Smooth muscle cell (in vitro differentiated cells): Measurements from ENCODE around the gene POLR3C. TPM values are rescaled to one million over a fixed set of nuclear protein-coding genes. Genes with fewer than 3 reads are reported as not detected.

ENCODE experiments used
- DNase-seq: peaks from one replicate; lab custom pipeline; 2025; ENCODE audit not compliant: unreplicated experiment; lab: John Stamatoyannopoulos, UW
- H2AFZ ChIP-seq: fragments of 200-600 bp; sonication (generic); 2 replicates; pipeline ENCODE4 v1.6.0; 2016; ENCODE audit warnings: antibody characterized with exemption, low read depth, mild to moderate bottlenecking
- H3F3A ChIP-seq: fragments of 200-600 bp; sonication (generic); 2 replicates; pipeline ENCODE4 v1.6.0; 2017; ENCODE audit warnings: antibody characterized with exemption, low read depth
- H3K27ac ChIP-seq: fragments of 200-600 bp; sonication (generic); 2 replicates; pipeline ENCODE4 v1.5.1; 2016; ENCODE audit warnings: low read depth, mild to moderate bottlenecking
- H3K27me3 ChIP-seq: fragments of 200-600 bp; sonication (generic); 2 replicates; pipeline ENCODE4 v1.6.1; 2016; ENCODE audit warnings: low read depth, mild to moderate bottlenecking
- H3K36me3 ChIP-seq: fragments of 200-600 bp; sonication (generic); 2 replicates; pipeline ENCODE4 v1.5.1; 2016; ENCODE audit warnings: low read depth
- H3K4me1 ChIP-seq: fragments of 200-600 bp; sonication (generic); 2 replicates; pipeline ENCODE4 v1.5.1; 2016; ENCODE audit warnings: low read depth
- H3K4me2 ChIP-seq: fragments of 200-600 bp; sonication (generic); 2 replicates; pipeline ENCODE4 v1.6.0; 2016; ENCODE audit warnings: mild to moderate bottlenecking
- H3K4me3 ChIP-seq: fragments of 200-600 bp; sonication (generic); 2 replicates; pipeline ENCODE4 v1.5.1; 2016; ENCODE audit warnings: mild to moderate bottlenecking
- H3K79me2 ChIP-seq: fragments of 200-600 bp; sonication (generic); 2 replicates; pipeline ENCODE4 v1.6.0; 2016; ENCODE audit warnings: low read depth, mild to moderate bottlenecking
- H3K9ac ChIP-seq: fragments of 200-600 bp; sonication (generic); 2 replicates; pipeline ENCODE4 v1.6.0; 2016; ENCODE audit warnings: low read depth
- H3K9me3 ChIP-seq: fragments of 200-600 bp; sonication (generic); replicated peaks from 2 replicates; pipeline ENCODE4 v1.5.1; 2016; ENCODE audit warnings: low read depth
- H4K20me1 ChIP-seq: fragments of 200-600 bp; sonication (generic); 2 replicates; pipeline ENCODE4 v1.6.0; 2016; ENCODE audit warnings: low read depth
- WGBS: methylation state at CpG from one replicate; pipeline ENCODE4 v1.1.7; 2016; ENCODE audit warnings: low lambda C conversion rate; 5-methylcytosine and 5-hydroxymethylcytosine counted together
- polyA plus RNA-seq: library from polyadenylated mRNA; unstranded; fragments of >200 nt; fragmentation: Nextera tagmentation; extraction: Ambion mirVana; gene quantifications from 2 replicates; pipeline ENCODE4 v1.2.1, GENCODE V29; 2016
- total RNA-seq: library from RNA; depleted of rRNA; stranded (reverse); fragments of >200 nt; gene quantifications from 2 replicates; pipeline ENCODE4 v1.2.3, GENCODE V29; 2014
- TF ChIP-seq, protein P1 (sequence below): fragments of 200-600 bp; sonication (generic); IDR thresholded peaks from 2 replicates; pipeline ENCODE4 v1.5.1; 2017; ENCODE audit warnings: borderline replicate concordance, mild to moderate bottlenecking, antibody characterized with exemption; ENCODE audit not compliant: insufficient read depth, poor library complexity, severe bottlenecking

Gene POLR3C
- total and polyA plus RNA-seq, 2 experiments from 2014 or later: 22.6 to 31.7 TPM

DNA sequence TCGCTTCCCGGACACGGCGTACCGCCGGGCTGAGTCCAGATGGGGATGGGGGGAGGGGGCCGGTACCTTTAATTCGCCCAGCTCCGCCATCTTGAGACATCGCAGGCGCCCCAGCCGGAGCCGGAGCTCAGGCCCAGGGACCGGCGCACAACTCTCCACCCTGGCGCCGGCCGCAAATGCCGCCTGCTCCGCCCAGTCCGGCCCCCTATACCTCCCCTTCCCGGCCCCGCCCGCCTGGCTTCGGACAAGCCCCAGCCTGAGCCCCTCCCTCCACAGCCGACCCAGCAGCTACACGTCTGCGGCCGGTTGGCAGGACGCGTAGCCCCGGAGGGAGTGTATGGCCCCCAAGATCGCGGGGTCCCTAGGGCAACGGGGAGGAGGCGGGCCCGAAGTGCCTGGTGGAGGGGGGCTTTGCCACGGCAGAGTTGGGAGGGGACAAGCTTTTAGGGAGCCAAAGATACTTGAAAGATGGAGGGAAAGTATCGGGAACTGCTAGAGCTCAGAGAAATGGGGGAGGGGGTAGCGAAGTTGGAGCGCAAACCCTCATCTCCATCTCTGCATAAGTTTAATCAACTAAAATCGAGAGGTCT is 35.0 kb downstream of the POLR3C start, which contains the start of gene PIAS3:
PIAS3 (minus strand) TSS at position 181 of the 590 bp plus-strand sequence; CDS start at position 90, 91 bp downstream.
- Histone ChIP-seq H3K9ac (peak within 1 kb of the TSS; percentile 84), H4K20me1 (peaks cover 24% of the 10 kb centered on the region), H3K4me2 (peak within 1 kb of the TSS; percentile 91), H3K27ac (peak within 1 kb of the TSS; percentile 60), H2AFZ (peak within 1 kb of the TSS; percentile 91), H3F3A (peaks cover 6% of the 10 kb centered on the region), H3K79me2 (peaks cover 12% of the 10 kb centered on the region), H3K36me3 (peaks cover 4% of the 10 kb centered on the region), H3K9me3 (no peaks in the 10 kb centered on the region), H3K4me1 (no peaks in the 10 kb centered on the region), H3K27me3 (no peaks in the 10 kb centered on the region), H3K4me3 (peak within 1 kb of the TSS; percentile 96)
- WGBS: 1% methylated on average over 30 of the region's 42 CpGs
- TF ChIP-seq, protein P1, sequence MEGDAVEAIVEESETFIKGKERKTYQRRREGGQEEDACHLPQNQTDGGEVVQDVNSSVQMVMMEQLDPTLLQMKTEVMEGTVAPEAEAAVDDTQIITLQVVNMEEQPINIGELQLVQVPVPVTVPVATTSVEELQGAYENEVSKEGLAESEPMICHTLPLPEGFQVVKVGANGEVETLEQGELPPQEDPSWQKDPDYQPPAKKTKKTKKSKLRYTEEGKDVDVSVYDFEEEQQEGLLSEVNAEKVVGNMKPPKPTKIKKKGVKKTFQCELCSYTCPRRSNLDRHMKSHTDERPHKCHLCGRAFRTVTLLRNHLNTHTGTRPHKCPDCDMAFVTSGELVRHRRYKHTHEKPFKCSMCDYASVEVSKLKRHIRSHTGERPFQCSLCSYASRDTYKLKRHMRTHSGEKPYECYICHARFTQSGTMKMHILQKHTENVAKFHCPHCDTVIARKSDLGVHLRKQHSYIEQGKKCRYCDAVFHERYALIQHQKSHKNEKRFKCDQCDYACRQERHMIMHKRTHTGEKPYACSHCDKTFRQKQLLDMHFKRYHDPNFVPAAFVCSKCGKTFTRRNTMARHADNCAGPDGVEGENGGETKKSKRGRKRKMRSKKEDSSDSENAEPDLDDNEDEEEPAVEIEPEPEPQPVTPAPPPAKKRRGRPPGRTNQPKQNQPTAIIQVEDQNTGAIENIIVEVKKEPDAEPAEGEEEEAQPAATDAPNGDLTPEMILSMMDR: no peak
- DNase-seq: peak; percentile 84

- H3F3A ChIP-seq: peaks cover 6% of the 10 kb centered on the region
- under 1% methylated on average over 38 of the region's 41 CpGs for WGBS
- TF ChIP-seq, protein P1: no peak
These were observed 35.6 kb downstream of the POLR3C start for GRCh38 chr1:145859491-145860023.

GRCh38 chr1:145863282-145864018 is 39.5 kb downstream of the POLR3C start:
- H3K27me3 ChIP-seq: peaks cover 3% of the 10 kb centered on the region
- H3K4me2 ChIP-seq: no peak overlapping the region
- TF ChIP-seq, protein P1: no peak
- no peak overlapping the region for H3K27ac ChIP-seq
- no peak overlapping the region for H2AFZ ChIP-seq
- H3F3A ChIP-seq: peaks cover 6% of the 10 kb centered on the region
- H3K79me2 ChIP-seq: no peaks in the 10 kb centered on the region
- no peaks in the 10 kb centered on the region for H3K4me1 ChIP-seq
- no peak overlapping the region for H3K4me3 ChIP-seq
- no peak for DNase-seq
- H3K36me3 ChIP-seq: no peaks in the 10 kb centered on the region
- 83% methylated on average over 5 of the region's 5 CpGs for WGBS
- no peak overlapping the region for H3K9ac ChIP-seq
- H3K9me3 ChIP-seq: no peaks in the 10 kb centered on the region
- H4K20me1 ChIP-seq: no peaks in the 10 kb centered on the region

More at GRCh38 chr1:145859491-145860023, 35.6 kb downstream of the POLR3C start:
- H3K79me2 ChIP-seq: peaks cover 12% of the 10 kb centered on the region
- H4K20me1 ChIP-seq: peaks cover 24% of the 10 kb centered on the region
- H3K9me3 ChIP-seq: no peaks in the 10 kb centered on the region
- peak; percentile 66 for DNase-seq
- H3K4me2 ChIP-seq: peak overlapping the region; percentile 91
- peak overlapping the region; percentile 96 for H3K4me3 ChIP-seq
- H2AFZ ChIP-seq: peak overlapping the region; percentile 91
- peak overlapping the region; percentile 60 for H3K27ac ChIP-seq
- H3K4me1 ChIP-seq: no peaks in the 10 kb centered on the region
- peaks cover 4% of the 10 kb centered on the region for H3K36me3 ChIP-seq
- H3K9ac ChIP-seq: peak overlapping the region; percentile 44
- H3K27me3 ChIP-seq: peaks cover 2% of the 10 kb centered on the region
